OCI-LY7 (cell line): ENCODE results near the gene LINGO4. TPM values are rescaled to one million over a fixed set of nuclear protein-coding genes. Genes with fewer than 3 reads are reported as not detected.

Source experiments
- BruUV-seq: library from RNA; stranded (reverse); fragments of 400-500 nt; replicated peaks from 2 replicates; lab custom pipeline; 2021; lab: Mats Ljungman, UMichigan
- CTCF ChIA-PET: fragments of 300-600 bp; sonication (Branson Sonifier 250); formaldehyde crosslinking; loops from one replicate; lab custom pipeline; 2022; ENCODE audit warnings: antibody characterized with exemption; ENCODE audit not compliant: unreplicated experiment; lab: Charles Lee
- POLR2A ChIA-PET: fragments of 300-600 bp; sonication (Branson Sonifier 250); formaldehyde crosslinking; loops from one replicate; lab custom pipeline; 2022; ENCODE audit warnings: antibody characterized with exemption; lab: Charles Lee
- DNase-seq: peaks from one replicate; pipeline ENCODE4 v3.0.0-alpha.2; 2015; ENCODE audit warnings: low spot score
- H2AFZ ChIP-seq: fragments of 200-600 bp; sonication (generic), shearing (Covaris generic); 2 replicates; pipeline ENCODE4 v1.6.1; 2014; ENCODE audit warnings: mild to moderate bottlenecking, antibody characterized with exemption, low read length, moderate library complexity
- H3K27ac ChIP-seq: fragments of 200-600 bp; sonication (generic); 2 replicates; pipeline ENCODE4 v1.5.1; 2014; ENCODE audit warnings: mixed run types, low read depth, mild to moderate bottlenecking, moderate library complexity, low read length, inconsistent platforms; ENCODE audit not compliant: poor library complexity, severe bottlenecking
- H3K36me3 ChIP-seq: fragments of 200-600 bp; sonication (generic); 2 replicates; pipeline ENCODE4 v1.6.1; 2014; ENCODE audit warnings: mild to moderate bottlenecking, antibody characterized with exemption, low read length, moderate library complexity, mixed read lengths; ENCODE audit not compliant: insufficient read depth
- H3K4me1 ChIP-seq: fragments of 200-600 bp; sonication (generic); 2 replicates; pipeline ENCODE4 v1.5.1; 2014; ENCODE audit warnings: mild to moderate bottlenecking, low read length; ENCODE audit not compliant: insufficient read depth, poor library complexity, severe bottlenecking
- H3K4me2 ChIP-seq: fragments of 200-600 bp; sonication (generic); 2 replicates; pipeline ENCODE4 v1.6.1; 2014; ENCODE audit warnings: mild to moderate bottlenecking, low read length
- H3K4me3 ChIP-seq: fragments of 200-600 bp; sonication (generic); 2 replicates; pipeline ENCODE4 v1.5.1; 2014; ENCODE audit warnings: mild to moderate bottlenecking, low read depth, low read length; ENCODE audit not compliant: poor library complexity, severe bottlenecking
- H3K79me2 ChIP-seq: fragments of 200-600 bp; sonication (generic); 2 replicates; pipeline ENCODE4 v1.6.1; 2016; ENCODE audit warnings: low read depth, mild to moderate bottlenecking, low read length, moderate library complexity, mixed read lengths; ENCODE audit not compliant: insufficient read depth
- H3K9me2 ChIP-seq: fragments of 200-600 bp; sonication (generic); 2 replicates; pipeline ENCODE4 v1.6.1; 2016; ENCODE audit warnings: mild to moderate bottlenecking, low read length, mixed read lengths; ENCODE audit not compliant: insufficient read depth
- H3K9me3 ChIP-seq: fragments of 200-600 bp; sonication (generic); 2 replicates; pipeline ENCODE4 v1.6.1; 2014; ENCODE audit warnings: mild to moderate bottlenecking, mixed run types, low read length, mixed read lengths
- H4K20me1 ChIP-seq: fragments of 200-600 bp; sonication (generic); 2 replicates; pipeline ENCODE4 v1.6.1; 2014; ENCODE audit warnings: mild to moderate bottlenecking, antibody characterized with exemption, low read length, moderate library complexity, mixed read lengths; ENCODE audit not compliant: insufficient read depth
- EZH2phosphoT487 ChIP-seq: fragments of 200-600 bp; sonication (generic); IDR thresholded peaks from 2 replicates; pipeline ENCODE4 v1.6.1; 2018; ENCODE audit warnings: low read depth, borderline replicate concordance, mild to moderate bottlenecking, mixed run types, antibody characterized with exemption, low read length, moderate library complexity, mixed read lengths
- intact Hi-C: fragments of 100-400 bp; cut with micrococcal nuclease; formaldehyde crosslinking; loops from one replicate; pipeline ENCODE4 v1.10.0; 2022; ENCODE audit not compliant: unreplicated experiment
- total RNA-seq, 2 experiments: library from RNA; depleted of rRNA in 1 of 2; stranded (reverse); fragments of >200 nt in 1 of 2; shearing (Covaris generic) in 1 of 2; gene quantifications; 2 replicates each; pipeline ENCODE4 v1.2.3, GENCODE V29; 2014 to 2022
- TF ChIP-seq, protein P1 (sequence below): fragments of 200-600 bp; sonication (generic); conservative IDR thresholded peaks from 2 replicates; pipeline ENCODE4 v1.5.1; 2014; ENCODE audit warnings: mild to moderate bottlenecking, antibody characterized with exemption, low read length, moderate library complexity, mixed read lengths

The LINGO4 gene
- total RNA-seq, 2 experiments from 2014 or later, result not detected

DNA sequence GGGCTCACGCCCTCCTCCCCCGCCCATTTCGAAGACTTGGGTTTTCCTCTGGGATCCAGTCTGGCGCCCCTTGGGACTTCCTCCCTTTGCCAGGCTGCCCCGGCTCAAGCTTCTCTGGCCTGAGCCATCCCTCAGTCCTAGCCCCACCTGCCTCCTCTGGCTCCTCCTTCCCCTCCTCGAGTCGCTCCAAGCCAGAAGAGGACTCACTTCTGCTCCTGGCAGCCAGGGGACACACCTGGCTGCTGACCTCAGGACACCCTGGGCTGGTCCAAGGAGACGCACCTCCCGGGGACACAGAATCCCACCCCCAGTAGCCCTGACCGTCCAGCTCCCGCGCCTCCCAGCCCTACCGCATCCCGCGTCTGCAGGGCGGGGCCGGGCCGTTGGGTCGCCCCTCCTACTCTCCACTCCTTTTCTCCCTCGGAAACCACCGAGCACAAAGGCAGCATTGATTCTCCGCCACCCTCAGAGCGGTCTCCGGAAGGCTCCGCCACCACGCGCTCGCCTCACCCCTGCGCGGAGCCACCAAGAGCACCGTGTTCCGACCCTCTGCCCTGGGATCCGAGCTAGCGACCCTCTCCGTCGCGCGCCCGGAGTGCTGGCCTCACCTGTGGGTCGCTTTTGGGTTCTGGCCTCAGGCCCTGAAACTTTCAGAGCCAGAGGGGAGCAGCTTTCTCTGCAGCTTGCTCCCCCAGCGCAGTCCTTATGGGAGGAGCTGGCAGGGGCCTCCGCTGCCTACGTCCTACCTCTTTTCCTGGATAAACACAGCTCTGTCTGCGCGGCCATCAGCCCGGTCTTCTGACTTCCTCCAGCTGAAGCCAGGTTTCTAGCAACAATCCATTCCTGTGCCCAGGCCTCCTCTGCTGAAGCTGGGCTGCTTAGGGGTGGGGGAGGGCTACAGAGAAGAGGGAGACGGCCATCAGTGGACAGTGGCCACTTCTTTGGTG is 34.5 kb upstream of the LINGO4 start, which contains the start of gene C2CD4D:
Gene C2CD4D, minus strand, starts transcription at position 364 of the 947 bp plus-strand sequence. CDS start 831 bp downstream, outside the sequence.
- no peak within 1 kb of the TSS; the same call in 1 of the 2 replicates for H3K4me2 ChIP-seq
- ChIA-PET POLR2A (no interaction called here), CTCF (interaction anchor here (0.6 kb wide), 2 partner anchors 27 to 236 kb away, joined by 3 read pairs; no protein-coding TSS in a partner anchor)
- DNase-seq, result no peak
- no peaks in the 10 kb centered on the region for H3K36me3 ChIP-seq
- no peaks in the 10 kb centered on the region for H3K79me2 ChIP-seq
- peaks cover 16% of the 10 kb centered on the region for H3K4me1 ChIP-seq
- no peak for TF ChIP-seq EZH2phosphoT487
- TF ChIP-seq, protein P1, sequence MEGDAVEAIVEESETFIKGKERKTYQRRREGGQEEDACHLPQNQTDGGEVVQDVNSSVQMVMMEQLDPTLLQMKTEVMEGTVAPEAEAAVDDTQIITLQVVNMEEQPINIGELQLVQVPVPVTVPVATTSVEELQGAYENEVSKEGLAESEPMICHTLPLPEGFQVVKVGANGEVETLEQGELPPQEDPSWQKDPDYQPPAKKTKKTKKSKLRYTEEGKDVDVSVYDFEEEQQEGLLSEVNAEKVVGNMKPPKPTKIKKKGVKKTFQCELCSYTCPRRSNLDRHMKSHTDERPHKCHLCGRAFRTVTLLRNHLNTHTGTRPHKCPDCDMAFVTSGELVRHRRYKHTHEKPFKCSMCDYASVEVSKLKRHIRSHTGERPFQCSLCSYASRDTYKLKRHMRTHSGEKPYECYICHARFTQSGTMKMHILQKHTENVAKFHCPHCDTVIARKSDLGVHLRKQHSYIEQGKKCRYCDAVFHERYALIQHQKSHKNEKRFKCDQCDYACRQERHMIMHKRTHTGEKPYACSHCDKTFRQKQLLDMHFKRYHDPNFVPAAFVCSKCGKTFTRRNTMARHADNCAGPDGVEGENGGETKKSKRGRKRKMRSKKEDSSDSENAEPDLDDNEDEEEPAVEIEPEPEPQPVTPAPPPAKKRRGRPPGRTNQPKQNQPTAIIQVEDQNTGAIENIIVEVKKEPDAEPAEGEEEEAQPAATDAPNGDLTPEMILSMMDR, result no peak
- H3K9me3 ChIP-seq, result no peaks in the 10 kb centered on the region
- H3K4me3 ChIP-seq, result no peak within 1 kb of the TSS
- intact Hi-C loops, result loop anchor here (5.0 kb wide), 1 partner anchor 122 kb away; the partner anchor contains the start of gene CELF3
- no peaks in the 10 kb centered on the region for H4K20me1 ChIP-seq
- BruUV-seq, result no TSS peak
- no peak within 1 kb of the TSS for H2AFZ ChIP-seq
- H3K27ac ChIP-seq, result no peak within 1 kb of the TSS
- H3K9me2 ChIP-seq, result no peaks in the 10 kb centered on the region

- no peak overlapping the region; the same call in 1 of the 2 replicates for H3K4me2 ChIP-seq
Observed at GRCh38 chr1:151839082-151839412, 33.8 kb upstream of the LINGO4 start.

More at GRCh38 chr1:151839082-151839412, 33.8 kb upstream of the LINGO4 start:
- H4K20me1 ChIP-seq, result no peaks in the 10 kb centered on the region
- no peak for DNase-seq
- BruUV-seq, result no TSS peak
- no peaks in the 10 kb centered on the region for H3K9me3 ChIP-seq
- POLR2A ChIA-PET, result no interaction called here
- CTCF ChIA-PET, result no interaction called here
- H3K4me1 ChIP-seq, result peaks cover 13% of the 10 kb centered on the region
- H3K4me3 ChIP-seq, result no peak overlapping the region
- no peak overlapping the region for H3K27ac ChIP-seq
- intact Hi-C loops, result loop anchor here (5.0 kb wide), 1 partner anchor 122 kb away; the partner anchor contains the start of gene CELF3
- H3K9me2 ChIP-seq, result no peaks in the 10 kb centered on the region
- TF ChIP-seq, protein P1, result no peak
- TF ChIP-seq EZH2phosphoT487, result no peak
- H3K36me3 ChIP-seq, result no peaks in the 10 kb centered on the region
- no peak overlapping the region for H2AFZ ChIP-seq
- H3K79me2 ChIP-seq, result no peaks in the 10 kb centered on the region
